Measurements from ENCODE around the gene TMEM184B. TPM values are rescaled to one million over a fixed set of nuclear protein-coding genes. Genes with fewer than 3 reads are reported as not detected.
A peak's percentile ranks its signal among the peaks of the same experiment; 100 is the strongest.

The TMEM184B gene
- total RNA-seq, 1 donor from 2014 or later: 88.0 TPM

DNA sequence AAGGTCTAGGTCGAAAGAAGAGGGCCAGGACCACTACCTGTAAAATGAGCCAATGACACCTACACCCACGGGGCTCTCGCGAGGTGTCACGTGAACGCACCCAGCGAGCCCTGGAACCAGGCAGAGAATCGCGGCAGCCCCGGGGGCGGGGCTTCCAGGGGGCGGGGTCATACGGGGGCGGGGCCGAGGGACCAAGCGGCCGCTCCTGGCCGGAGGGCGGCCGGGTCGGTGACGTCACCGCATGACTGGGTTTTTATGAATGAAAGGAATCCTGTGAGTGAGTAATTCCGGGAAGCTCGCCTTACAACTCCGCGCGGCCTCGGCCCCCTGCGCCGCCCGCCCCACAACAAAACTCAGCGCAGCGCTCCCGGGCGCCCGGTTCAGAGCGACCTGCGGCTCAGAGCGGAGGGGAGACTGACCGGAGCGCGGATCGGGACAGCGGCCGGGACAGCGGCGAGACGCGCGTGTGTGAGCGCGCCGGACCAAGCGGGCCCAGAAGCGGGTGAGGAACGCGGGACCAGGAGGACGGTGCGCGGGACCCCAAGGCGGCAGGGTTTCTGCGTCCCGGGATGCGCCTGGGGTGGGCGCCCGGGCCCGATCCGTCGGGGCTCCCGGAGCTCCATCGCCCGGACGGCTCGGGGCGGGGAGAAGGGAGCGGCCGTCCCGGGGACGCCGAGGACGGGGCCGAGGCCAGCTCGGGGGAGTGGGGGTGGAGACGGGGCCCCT is 70.9 kb downstream of the TMEM184B start, which contains the start of gene MAFF:
Gene MAFF, plus strand, starts transcription at position 284 of the 726 bp plus-strand sequence. CDS start 11,860 bp downstream, outside the sequence.
- Mint-ChIP-seq H3K36me3 (ENCODE audit: unreplicated experiment) (no peaks in the 10 kb centered on the region), H3K4me1 (ENCODE audit: unreplicated experiment) (peaks cover 37% of the 10 kb centered on the region), H3K9me3 (ENCODE audit: unreplicated experiment) (no peaks in the 10 kb centered on the region), H3K27me3 (ENCODE audit: unreplicated experiment) (no peaks in the 10 kb centered on the region), H3K27ac (ENCODE audit: unreplicated experiment) (peak within 1 kb of the TSS; percentile 96), H3K4me3 (ENCODE audit: unreplicated experiment) (peak within 1 kb of the TSS; percentile 85)
- TF ChIP-seq, protein P1, sequence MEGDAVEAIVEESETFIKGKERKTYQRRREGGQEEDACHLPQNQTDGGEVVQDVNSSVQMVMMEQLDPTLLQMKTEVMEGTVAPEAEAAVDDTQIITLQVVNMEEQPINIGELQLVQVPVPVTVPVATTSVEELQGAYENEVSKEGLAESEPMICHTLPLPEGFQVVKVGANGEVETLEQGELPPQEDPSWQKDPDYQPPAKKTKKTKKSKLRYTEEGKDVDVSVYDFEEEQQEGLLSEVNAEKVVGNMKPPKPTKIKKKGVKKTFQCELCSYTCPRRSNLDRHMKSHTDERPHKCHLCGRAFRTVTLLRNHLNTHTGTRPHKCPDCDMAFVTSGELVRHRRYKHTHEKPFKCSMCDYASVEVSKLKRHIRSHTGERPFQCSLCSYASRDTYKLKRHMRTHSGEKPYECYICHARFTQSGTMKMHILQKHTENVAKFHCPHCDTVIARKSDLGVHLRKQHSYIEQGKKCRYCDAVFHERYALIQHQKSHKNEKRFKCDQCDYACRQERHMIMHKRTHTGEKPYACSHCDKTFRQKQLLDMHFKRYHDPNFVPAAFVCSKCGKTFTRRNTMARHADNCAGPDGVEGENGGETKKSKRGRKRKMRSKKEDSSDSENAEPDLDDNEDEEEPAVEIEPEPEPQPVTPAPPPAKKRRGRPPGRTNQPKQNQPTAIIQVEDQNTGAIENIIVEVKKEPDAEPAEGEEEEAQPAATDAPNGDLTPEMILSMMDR (IDR thresholded peaks at IDR 0.05): no peak
- DNase-seq (ENCODE audit: extremely low spot score, unreplicated experiment): peak; percentile 98

GRCh38 chr22:38201371-38201710 is 71.5 kb downstream of the TMEM184B start:
- peak overlapping the region; percentile 84 for H3K27ac Mint-ChIP-seq (ENCODE audit: unreplicated experiment)
- H3K4me3 Mint-ChIP-seq (ENCODE audit: unreplicated experiment): peak overlapping the region; percentile 84
- peaks cover 37% of the 10 kb centered on the region for H3K4me1 Mint-ChIP-seq (ENCODE audit: unreplicated experiment)
- no peaks in the 10 kb centered on the region for H3K9me3 Mint-ChIP-seq (ENCODE audit: unreplicated experiment)
- no peaks in the 10 kb centered on the region for H3K27me3 Mint-ChIP-seq (ENCODE audit: unreplicated experiment)
- TF ChIP-seq, protein P1 (IDR thresholded peaks at IDR 0.05): no peak
- no peaks in the 10 kb centered on the region for H3K36me3 Mint-ChIP-seq (ENCODE audit: unreplicated experiment)
- no peak for DNase-seq (ENCODE audit: extremely low spot score, unreplicated experiment)

DNA sequence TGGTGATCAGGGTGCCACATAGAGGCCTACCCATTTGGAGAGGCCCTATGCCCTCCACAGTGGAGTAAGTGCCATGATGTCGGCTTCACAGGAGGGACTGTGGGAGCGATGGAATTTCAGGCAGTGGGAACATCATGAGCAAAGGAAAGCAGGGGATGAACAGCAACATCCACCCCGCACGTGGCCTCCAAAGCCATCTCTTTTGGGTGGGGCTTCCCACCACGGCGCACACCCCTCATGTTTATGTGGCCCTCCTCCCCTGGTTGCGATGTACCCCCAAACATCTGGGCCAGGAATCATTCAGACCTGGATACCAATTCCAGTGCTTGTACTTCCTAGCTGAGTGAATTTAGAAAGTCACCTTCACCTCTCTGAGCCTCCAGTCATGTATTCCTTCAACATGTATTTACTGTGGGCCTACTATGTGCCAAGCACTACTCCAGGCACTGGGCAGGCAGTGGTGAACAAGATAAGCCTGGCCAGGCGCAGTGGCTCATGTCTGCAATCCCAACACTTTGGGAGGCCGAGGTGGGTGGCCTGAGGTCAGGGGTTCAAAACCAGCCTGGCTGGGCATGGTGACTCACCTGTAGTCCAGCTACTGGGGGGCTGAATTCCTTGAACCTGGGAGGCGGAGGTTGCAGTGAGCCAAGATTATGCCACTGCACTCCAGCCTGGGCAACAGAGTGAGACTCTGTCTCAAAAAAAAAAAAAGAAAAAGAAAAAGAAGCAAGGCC is 72.8 kb downstream of the TMEM184B start:
- no peaks in the 10 kb centered on the region for H3K27me3 Mint-ChIP-seq (ENCODE audit: unreplicated experiment)
- H3K4me1 Mint-ChIP-seq (ENCODE audit: unreplicated experiment): peaks cover 24% of the 10 kb centered on the region
- no peaks in the 10 kb centered on the region for H3K9me3 Mint-ChIP-seq (ENCODE audit: unreplicated experiment)
- no peak for DNase-seq (ENCODE audit: extremely low spot score, unreplicated experiment)
- TF ChIP-seq, protein P1 (IDR thresholded peaks at IDR 0.05): no peak
- H3K4me3 Mint-ChIP-seq (ENCODE audit: unreplicated experiment): no peak overlapping the region
- H3K36me3 Mint-ChIP-seq (ENCODE audit: unreplicated experiment): no peaks in the 10 kb centered on the region
- no peak overlapping the region for H3K27ac Mint-ChIP-seq (ENCODE audit: unreplicated experiment)

DNA sequence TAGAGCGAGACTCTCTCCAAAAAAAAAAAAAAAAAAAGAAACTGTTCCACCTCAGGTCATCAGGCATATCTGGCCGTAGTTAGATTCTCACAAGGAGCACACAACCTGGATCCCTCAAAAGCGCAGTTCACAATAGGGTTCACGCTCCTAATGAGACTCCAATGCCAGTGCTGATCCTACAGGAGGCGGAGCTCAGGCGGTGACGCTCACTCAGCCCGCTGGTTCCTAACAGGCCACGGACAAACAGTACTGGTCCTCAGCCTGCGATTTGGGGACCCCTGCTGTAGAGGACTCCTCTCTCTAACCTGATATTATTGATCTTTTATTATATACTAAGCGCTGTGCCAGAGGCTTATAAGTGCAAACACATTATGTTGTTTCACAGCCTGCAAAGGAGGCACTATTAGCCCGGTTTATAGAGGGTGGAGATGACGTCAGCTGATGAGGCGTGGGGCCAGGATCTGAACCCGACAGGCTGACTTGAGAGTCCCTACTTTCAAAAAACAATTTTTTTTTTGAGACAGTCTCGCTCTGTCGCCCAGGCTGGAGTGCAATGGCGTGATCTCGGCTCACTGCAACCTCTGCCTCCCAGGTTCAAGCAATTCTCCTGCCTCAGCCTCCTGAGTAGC is 75.9 kb downstream of the TMEM184B start:
- no peak for DNase-seq (ENCODE audit: extremely low spot score, unreplicated experiment)
- Mint-ChIP-seq H3K9me3 (ENCODE audit: unreplicated experiment) (no peaks in the 10 kb centered on the region), H3K27ac (ENCODE audit: unreplicated experiment) (no peak overlapping the region), H3K4me3 (ENCODE audit: unreplicated experiment) (no peak overlapping the region), H3K4me1 (ENCODE audit: unreplicated experiment) (peaks cover 10% of the 10 kb centered on the region), H3K27me3 (ENCODE audit: unreplicated experiment) (no peaks in the 10 kb centered on the region), H3K36me3 (ENCODE audit: unreplicated experiment) (no peaks in the 10 kb centered on the region)
- TF ChIP-seq, protein P1 (IDR thresholded peaks at IDR 0.05): no peak

DNA sequence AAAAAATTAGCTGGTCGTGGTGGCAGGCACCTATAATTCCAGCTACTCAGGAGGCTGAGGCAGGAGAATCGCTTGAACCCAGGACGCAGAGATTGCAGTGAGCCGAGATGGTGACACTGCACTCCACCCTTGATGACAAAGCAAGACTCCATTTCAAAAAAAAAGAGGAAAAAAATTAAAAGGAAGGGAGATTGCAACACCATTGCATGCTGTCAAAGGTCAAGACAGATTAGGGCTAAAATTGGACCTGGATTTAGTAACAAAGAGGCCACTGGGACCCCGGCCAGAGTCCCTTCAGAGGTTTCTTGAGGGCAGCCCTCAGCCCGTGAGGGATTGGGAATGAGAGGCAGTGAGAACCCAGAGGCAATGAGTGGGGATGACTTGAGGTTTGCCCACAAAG is 79.2 kb downstream of the TMEM184B start:
- Mint-ChIP-seq H3K27me3 (ENCODE audit: unreplicated experiment) (no peaks in the 10 kb centered on the region), H3K9me3 (ENCODE audit: unreplicated experiment) (no peaks in the 10 kb centered on the region), H3K4me1 (ENCODE audit: unreplicated experiment) (peaks cover 11% of the 10 kb centered on the region), H3K27ac (ENCODE audit: unreplicated experiment) (no peak overlapping the region), H3K4me3 (ENCODE audit: unreplicated experiment) (no peak overlapping the region), H3K36me3 (ENCODE audit: unreplicated experiment) (no peaks in the 10 kb centered on the region)
- no peak for DNase-seq (ENCODE audit: extremely low spot score, unreplicated experiment)
- TF ChIP-seq, protein P1 (IDR thresholded peaks at IDR 0.05): no peak

Data from osteocyte (in vitro differentiated cells).